ENCODE measurements around the gene CD40.

The CD40 gene

GRCh38 chr20:46076806-46077205 lies 41.3 kb upstream of the CD40 start:
- no peak for TF ChIP-seq CTCF (IDR thresholded peaks at IDR 0.05; ENCODE audit: extremely low read depth, insufficient read depth, missing control alignments)
- in situ Hi-C loops (cut with MboI; ENCODE audit: low pct_unique_long_range_greater_than_20kb, low sequenced_read_pairs, unreplicated experiment), result no loop called here
- DNase-seq (ENCODE audit: low spot score), result no peak

GRCh38 chr20:46077642-46078305 lies 40.3 kb upstream of the CD40 start:
- in situ Hi-C loops (cut with MboI; ENCODE audit: low pct_unique_long_range_greater_than_20kb, low sequenced_read_pairs, unreplicated experiment), result no loop called here
- no peak for TF ChIP-seq CTCF (IDR thresholded peaks at IDR 0.05; ENCODE audit: extremely low read depth, insufficient read depth, missing control alignments)
- DNase-seq (ENCODE audit: low spot score), result no peak

- in situ Hi-C loops (cut with MboI; ENCODE audit: low pct_unique_long_range_greater_than_20kb, low sequenced_read_pairs, unreplicated experiment), result no loop called here
- no peak for DNase-seq (ENCODE audit: low spot score)
- TF ChIP-seq CTCF (IDR thresholded peaks at IDR 0.05; ENCODE audit: extremely low read depth, insufficient read depth, missing control alignments), result no peak
Observed at GRCh38 chr20:46078954-46079353, 39.2 kb upstream of the CD40 start.

GRCh38 chr20:46081074-46081473 lies 37.0 kb upstream of the CD40 start:
- in situ Hi-C loops (cut with MboI; ENCODE audit: low pct_unique_long_range_greater_than_20kb, low sequenced_read_pairs, unreplicated experiment), result no loop called here
- no peak for TF ChIP-seq CTCF (IDR thresholded peaks at IDR 0.05; ENCODE audit: extremely low read depth, insufficient read depth, missing control alignments)

DNA sequence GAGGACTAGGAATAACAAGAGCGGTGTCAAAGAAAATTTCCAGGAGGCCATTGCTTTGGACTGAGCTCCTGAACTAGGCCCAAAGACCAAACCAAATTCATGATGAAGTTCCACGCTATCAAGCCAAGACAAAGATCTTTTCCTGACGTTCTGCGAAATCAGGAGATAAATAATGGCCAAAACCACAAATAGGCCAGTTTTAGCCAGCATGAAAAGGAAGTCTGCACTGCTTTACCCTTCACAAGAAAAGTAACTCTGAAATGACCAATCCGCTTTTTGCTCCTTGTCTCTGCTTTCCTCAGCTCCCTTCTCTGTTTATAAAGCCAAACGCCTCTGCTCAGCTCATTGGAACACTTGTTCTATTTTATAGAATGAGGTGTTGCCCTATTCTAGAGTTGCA lies 35.0 kb upstream of the CD40 start:
- no peak for TF ChIP-seq CTCF (IDR thresholded peaks at IDR 0.05; ENCODE audit: extremely low read depth, insufficient read depth, missing control alignments)
- in situ Hi-C loops (cut with MboI; ENCODE audit: low pct_unique_long_range_greater_than_20kb, low sequenced_read_pairs, unreplicated experiment), result no loop called here
- DNase-seq (ENCODE audit: low spot score), result no peak

More at GRCh38 chr20:46081074-46081473, 37.0 kb upstream of the CD40 start:
- DNase-seq (ENCODE audit: low spot score), result no peak

DNA sequence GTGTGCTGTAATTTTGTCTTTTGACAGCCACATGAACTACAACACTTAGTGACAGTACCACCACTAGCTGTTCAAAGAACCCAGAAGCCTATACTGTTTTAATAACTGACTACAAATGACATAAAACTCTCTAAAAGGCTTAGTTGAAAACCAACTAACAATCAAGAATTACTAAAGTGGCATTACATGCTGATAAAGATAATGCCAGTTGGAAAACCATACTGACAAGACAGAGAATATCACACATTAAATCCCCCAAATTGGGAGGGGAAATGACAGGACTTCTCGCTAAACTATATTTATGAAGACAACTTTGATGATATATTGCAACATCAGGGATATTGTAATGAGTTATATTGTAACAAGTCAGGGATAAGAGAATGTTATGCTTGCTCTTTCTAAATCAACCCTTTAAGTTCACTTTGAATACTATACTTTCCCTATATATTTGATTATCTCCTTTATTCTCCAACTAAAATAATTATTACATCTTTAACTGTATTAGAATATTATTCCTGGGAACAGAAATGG lies 34.5 kb upstream of the CD40 start:
- in situ Hi-C loops (cut with MboI; ENCODE audit: low pct_unique_long_range_greater_than_20kb, low sequenced_read_pairs, unreplicated experiment), result no loop called here
- no peak for TF ChIP-seq CTCF (IDR thresholded peaks at IDR 0.05; ENCODE audit: extremely low read depth, insufficient read depth, missing control alignments)

More for the DNA sequence above, 34.5 kb upstream of the CD40 start:
- DNase-seq (ENCODE audit: low spot score), result no peak

Data from GM13977 (cell line).